Activated B cell treated with CpG ODN at 0.5 μM for 24 hours (primary cell): Measurements from ENCODE around the gene EPHA8. TPM values are rescaled to one million over a fixed set of nuclear protein-coding genes. Genes with fewer than 3 reads are reported as not detected.

Experiments
- ATAC-seq: fragments of 200-7000 bp; cut with Tn5 transposase; one replicate; pipeline ENCODE4 v1.10.0; 2021; ENCODE audit warnings: low read depth, mild to moderate bottlenecking, moderate library complexity
- CTCF ChIA-PET: fragments of 350-600 bp; sonication (Branson Sonifier 250); formaldehyde crosslinking; loops from one replicate; lab custom pipeline; 2021; ENCODE audit warnings: antibody characterized with exemption; lab: Charles Lee
- POLR2A ChIA-PET: fragments of 350-600 bp; sonication (Branson Sonifier 250); formaldehyde crosslinking; loops from one replicate; lab custom pipeline; 2021; ENCODE audit warnings: antibody characterized with exemption; lab: Charles Lee
- DNase-seq: peaks from one replicate; pipeline ENCODE4 v3.0.0; 2022
- H3K27ac Mint-ChIP-seq: one replicate; pipeline ENCODE4 v1.8.0; 2020; ENCODE audit warnings: mixed read lengths
- H3K27me3 Mint-ChIP-seq: one replicate; pipeline ENCODE4 v1.8.0; 2021; ENCODE audit warnings: mixed read lengths
- H3K36me3 Mint-ChIP-seq: one replicate; pipeline ENCODE4 v1.8.0; 2021; ENCODE audit warnings: low read depth, mixed read lengths
- H3K4me1 Mint-ChIP-seq: one replicate; pipeline ENCODE4 v1.8.0; 2021; ENCODE audit warnings: mixed read lengths
- H3K4me3 Mint-ChIP-seq: one replicate; pipeline ENCODE4 v1.8.0; 2020; ENCODE audit warnings: mild to moderate bottlenecking, mixed read lengths
- H3K9me3 Mint-ChIP-seq: one replicate; pipeline ENCODE4 v1.8.0; 2020; ENCODE audit warnings: mixed read lengths
- intact Hi-C: fragments of 100-400 bp; cut with micrococcal nuclease; formaldehyde crosslinking; loops from one replicate; pipeline ENCODE4 v1.15.1; 2024
- total RNA-seq: library from RNA; stranded (reverse); gene quantifications from 2 replicates; pipeline ENCODE4 v1.2.3, GENCODE V29; 2022
- TF ChIP-seq, protein P1 (sequence below): fragments of 200-600 bp; IDR thresholded peaks from one replicate; pipeline ENCODE4 v1.8.0; 2022; ENCODE audit warnings: antibody characterized with exemption, mild to moderate bottlenecking

EPHA8 gene
- total RNA-seq, 1 donor from 2014 or later, result not detected

DNA sequence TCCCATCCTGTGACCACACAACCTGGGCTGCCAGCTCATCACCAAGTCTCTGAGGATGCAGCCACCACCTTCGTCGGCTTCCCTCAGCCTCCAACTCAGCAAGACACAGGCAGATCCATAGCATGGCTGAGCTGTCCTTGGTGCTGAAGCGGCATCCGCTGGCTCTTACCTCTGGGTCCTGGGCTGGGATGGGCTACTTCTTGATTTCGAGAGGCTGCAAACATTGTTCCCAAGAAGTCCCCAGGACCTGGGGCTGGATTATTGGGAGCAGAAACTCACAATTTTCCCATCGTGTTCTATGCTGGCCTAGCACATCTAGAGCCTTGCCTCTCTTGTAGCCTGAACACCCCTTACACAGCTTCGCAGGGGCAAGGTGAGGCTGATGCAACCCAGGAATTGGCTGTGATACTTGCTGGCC, 48.2 kb downstream of the EPHA8 start:
- no peak overlapping the region for H3K4me3 Mint-ChIP-seq
- peaks cover 29% of the 10 kb centered on the region for H3K27me3 Mint-ChIP-seq

DNA sequence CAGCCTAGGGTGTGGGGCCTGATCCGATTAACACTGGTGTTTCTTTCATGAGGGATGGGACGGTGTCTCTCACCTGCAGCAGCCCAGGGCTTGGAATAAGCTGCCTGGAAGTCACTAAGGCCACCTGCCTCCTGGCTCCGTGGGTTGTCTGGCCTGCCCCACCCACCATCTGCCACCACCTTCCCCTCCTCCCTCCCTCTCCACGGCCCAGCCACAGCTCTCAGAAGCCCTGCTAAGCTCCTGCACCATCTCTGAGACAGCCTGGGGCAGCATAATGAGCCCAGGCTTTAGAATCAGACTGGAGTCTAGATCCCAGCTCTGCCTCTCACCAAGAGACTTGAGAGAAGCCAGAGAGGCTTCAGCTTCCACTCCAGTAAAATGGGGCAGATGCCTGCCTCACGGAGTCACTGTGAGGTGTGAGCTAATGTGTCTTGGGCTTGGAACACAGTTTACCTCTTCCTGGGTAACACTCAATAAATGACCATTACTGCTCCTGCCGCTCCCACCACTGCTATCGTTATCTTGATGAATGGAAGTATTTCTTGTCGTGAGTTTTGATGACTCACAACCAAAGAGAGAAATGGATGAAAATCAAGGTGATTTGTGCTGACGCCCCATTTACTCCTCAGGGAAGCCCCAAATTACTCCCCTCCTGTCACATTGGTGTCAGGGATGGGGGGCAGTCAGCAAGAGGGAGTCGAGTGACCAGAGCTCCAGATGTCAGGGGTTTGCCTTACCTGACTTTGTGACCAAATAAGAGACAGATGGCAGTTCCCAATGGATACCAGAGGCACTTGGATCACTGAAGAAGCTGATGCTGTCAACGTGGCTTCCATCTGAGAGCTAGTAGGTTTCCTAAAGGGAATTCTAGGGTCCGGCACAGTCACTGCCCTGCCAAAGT, 49.6 kb downstream of the EPHA8 start:
- ChIA-PET CTCF (no interaction called here), POLR2A (no interaction called here)
- TF ChIP-seq, protein P1, sequence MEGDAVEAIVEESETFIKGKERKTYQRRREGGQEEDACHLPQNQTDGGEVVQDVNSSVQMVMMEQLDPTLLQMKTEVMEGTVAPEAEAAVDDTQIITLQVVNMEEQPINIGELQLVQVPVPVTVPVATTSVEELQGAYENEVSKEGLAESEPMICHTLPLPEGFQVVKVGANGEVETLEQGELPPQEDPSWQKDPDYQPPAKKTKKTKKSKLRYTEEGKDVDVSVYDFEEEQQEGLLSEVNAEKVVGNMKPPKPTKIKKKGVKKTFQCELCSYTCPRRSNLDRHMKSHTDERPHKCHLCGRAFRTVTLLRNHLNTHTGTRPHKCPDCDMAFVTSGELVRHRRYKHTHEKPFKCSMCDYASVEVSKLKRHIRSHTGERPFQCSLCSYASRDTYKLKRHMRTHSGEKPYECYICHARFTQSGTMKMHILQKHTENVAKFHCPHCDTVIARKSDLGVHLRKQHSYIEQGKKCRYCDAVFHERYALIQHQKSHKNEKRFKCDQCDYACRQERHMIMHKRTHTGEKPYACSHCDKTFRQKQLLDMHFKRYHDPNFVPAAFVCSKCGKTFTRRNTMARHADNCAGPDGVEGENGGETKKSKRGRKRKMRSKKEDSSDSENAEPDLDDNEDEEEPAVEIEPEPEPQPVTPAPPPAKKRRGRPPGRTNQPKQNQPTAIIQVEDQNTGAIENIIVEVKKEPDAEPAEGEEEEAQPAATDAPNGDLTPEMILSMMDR, result no peak
- no peaks in the 10 kb centered on the region for H3K9me3 Mint-ChIP-seq
- H3K27me3 Mint-ChIP-seq, result peaks cover 24% of the 10 kb centered on the region
- no peak overlapping the region for H3K4me3 Mint-ChIP-seq
- H3K27ac Mint-ChIP-seq, result no peak overlapping the region
- DNase-seq (no peak), ATAC-seq (no peak)
- intact Hi-C loops, result no loop called here
- H3K4me1 Mint-ChIP-seq, result no peaks in the 10 kb centered on the region
- H3K36me3 Mint-ChIP-seq, result no peaks in the 10 kb centered on the region

More for the DNA sequence above, 48.2 kb downstream of the EPHA8 start:
- TF ChIP-seq, protein P1, result no peak
- no peak for DNase-seq
- POLR2A ChIA-PET, result no interaction called here
- no peak for ATAC-seq
- Mint-ChIP-seq H3K36me3 (no peaks in the 10 kb centered on the region), H3K4me1 (no peaks in the 10 kb centered on the region), H3K9me3 (no peaks in the 10 kb centered on the region), H3K27ac (no peak overlapping the region)
- CTCF ChIA-PET, result no interaction called here
- intact Hi-C loops, result no loop called here

GRCh38 chr1:22613572-22613918, 50.3 kb downstream of the EPHA8 start:
- DNase-seq (no peak), ATAC-seq (no peak)
- ChIA-PET CTCF (no interaction called here), POLR2A (no interaction called here)
- intact Hi-C loops, result no loop called here
- Mint-ChIP-seq H3K4me1 (no peaks in the 10 kb centered on the region), H3K4me3 (no peak overlapping the region), H3K36me3 (no peaks in the 10 kb centered on the region), H3K27ac (no peak overlapping the region), H3K27me3 (peaks cover 20% of the 10 kb centered on the region), H3K9me3 (no peaks in the 10 kb centered on the region)
- TF ChIP-seq, protein P1, result no peak

DNA sequence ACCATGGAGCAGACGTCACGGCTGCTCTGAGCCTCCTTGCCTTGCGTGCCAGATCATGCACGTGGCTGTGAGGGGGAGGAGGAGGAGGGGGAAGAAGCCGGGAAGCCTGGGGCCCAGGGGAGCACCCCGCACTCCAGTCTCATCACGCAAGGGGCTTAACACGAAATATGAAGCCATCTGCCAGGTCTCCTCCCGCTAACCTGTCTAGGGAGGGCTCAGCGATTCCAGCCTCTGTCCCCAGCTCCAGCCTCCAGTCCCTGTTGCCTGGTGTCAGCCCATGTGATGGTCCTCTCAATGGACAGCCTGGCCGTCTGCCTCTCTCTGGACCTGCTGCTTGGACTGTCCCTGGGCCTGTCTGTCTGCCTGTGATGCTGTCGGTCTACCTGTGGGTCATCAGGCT, 50.7 kb downstream of the EPHA8 start:
- DNase-seq (no peak), ATAC-seq (no peak)
- Mint-ChIP-seq H3K9me3 (no peaks in the 10 kb centered on the region), H3K4me1 (no peaks in the 10 kb centered on the region), H3K27me3 (peaks cover 23% of the 10 kb centered on the region), H3K27ac (no peak overlapping the region), H3K4me3 (no peak overlapping the region), H3K36me3 (no peaks in the 10 kb centered on the region)
- intact Hi-C loops, result no loop called here
- POLR2A ChIA-PET, result no interaction called here
- CTCF ChIA-PET, result no interaction called here
- TF ChIP-seq, protein P1, result no peak

GRCh38 chr1:22615886-22616285, 52.6 kb downstream of the EPHA8 start:
- TF ChIP-seq, protein P1, result no peak
- Mint-ChIP-seq H3K4me1 (no peaks in the 10 kb centered on the region), H3K36me3 (no peaks in the 10 kb centered on the region), H3K27ac (no peak overlapping the region), H3K9me3 (no peaks in the 10 kb centered on the region), H3K27me3 (peaks cover 25% of the 10 kb centered on the region), H3K4me3 (no peak overlapping the region)
- ChIA-PET POLR2A (no interaction called here), CTCF (no interaction called here)
- ATAC-seq (no peak), DNase-seq (no peak)
- intact Hi-C loops, result no loop called here
